MCF 10A (cell line): Measurements from ENCODE around the gene FANCC. TPM values are rescaled to one million over a fixed set of nuclear protein-coding genes. Genes with fewer than 3 reads are reported as not detected.

Source experiments
- BruUV-seq: library from RNA; stranded (reverse); fragments of 400-500 nt; replicated peaks from 2 replicates; lab custom pipeline; 2021; lab: Mats Ljungman, UMichigan
- CTCF ChIA-PET: fragments of 300-600 bp; sonication (Branson Sonifier 250); formaldehyde crosslinking; extraction: SDS; loops from one replicate; lab custom pipeline; 2021; ENCODE audit warnings: antibody characterized with exemption, inconsistent platforms; lab: Yijun Ruan, JAX
- POLR2A ChIA-PET: fragments of 300-600, 350-650 bp; sonication (Branson Sonifier 250); formaldehyde crosslinking; extraction: SDS; loops from one replicate; lab custom pipeline; 2020; ENCODE audit warnings: antibody characterized with exemption, inconsistent platforms; lab: Yijun Ruan, JAX
- DNase-seq: peaks from one replicate; pipeline ENCODE4 v3.0.0-alpha.2; 2018; ENCODE audit not compliant: unreplicated experiment
- H3K27ac Mint-ChIP-seq: one replicate; pipeline ENCODE4 v1.8.0; 2022; ENCODE audit warnings: mild to moderate bottlenecking, low read depth, mixed read lengths; ENCODE audit not compliant: unreplicated experiment
- H3K27me3 Mint-ChIP-seq: one replicate; pipeline ENCODE4 v1.8.0; 2022; ENCODE audit warnings: mixed read lengths; ENCODE audit not compliant: insufficient read depth, unreplicated experiment
- H3K36me3 Mint-ChIP-seq: one replicate; pipeline ENCODE4 v1.8.0; 2022; ENCODE audit warnings: mild to moderate bottlenecking, moderate library complexity, mixed read lengths; ENCODE audit not compliant: insufficient read depth, unreplicated experiment
- H3K4me1 Mint-ChIP-seq: one replicate; pipeline ENCODE4 v1.8.0; 2022; ENCODE audit warnings: mixed read lengths; ENCODE audit not compliant: insufficient read depth, unreplicated experiment
- H3K4me3 Mint-ChIP-seq: one replicate; pipeline ENCODE4 v1.8.0; 2022; ENCODE audit warnings: mild to moderate bottlenecking, moderate library complexity, mixed read lengths; ENCODE audit not compliant: unreplicated experiment
- H3K9me3 Mint-ChIP-seq: one replicate; pipeline ENCODE4 v1.8.0; 2022; ENCODE audit warnings: mixed read lengths; ENCODE audit not compliant: unreplicated experiment
- intact Hi-C: fragments of 100-400 bp; cut with micrococcal nuclease; formaldehyde crosslinking; loops from 2 replicates; pipeline ENCODE4 v1.14.1; 2022
- total RNA-seq: library from RNA; stranded (reverse); gene quantifications from 2 replicates; pipeline ENCODE4 v1.2.3, GENCODE V29; 2022
- TF ChIP-seq, protein P1 (sequence below): fragments of 200-600 bp; IDR thresholded peaks from one replicate; pipeline ENCODE4 v1.8.0; 2022; ENCODE audit warnings: antibody characterized with exemption, mild to moderate bottlenecking; ENCODE audit not compliant: unreplicated experiment

FANCC gene
- total RNA-seq, 1 experiment from 2014 or later = 12.1 TPM

DNA sequence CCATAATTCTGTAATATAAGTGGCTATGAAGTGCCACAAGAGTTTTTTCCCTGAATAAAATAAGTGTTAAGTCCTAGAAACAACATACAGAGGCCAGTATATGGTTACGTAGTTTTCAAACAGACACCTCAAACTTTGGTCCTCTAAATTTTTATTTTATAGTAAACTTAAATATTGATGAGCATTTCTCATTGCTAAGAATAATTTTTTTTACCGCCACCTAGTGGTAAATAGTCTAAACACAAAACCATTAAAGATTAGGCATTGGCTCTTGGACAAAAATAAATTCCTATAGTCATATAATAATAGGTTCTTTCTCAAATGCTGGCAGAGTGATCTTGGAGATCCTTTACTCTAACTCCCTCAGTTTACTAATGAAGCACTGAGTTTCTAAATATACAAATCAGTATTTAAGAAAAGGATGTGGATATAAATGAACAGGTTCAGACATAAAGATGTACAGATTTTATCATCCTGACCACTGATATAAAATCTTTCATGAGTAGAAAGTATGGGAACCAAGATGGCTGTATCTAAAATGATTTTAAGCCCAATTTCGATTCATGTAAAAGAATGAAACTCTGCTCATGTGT, 136.2 kb downstream of the FANCC start:
- TF ChIP-seq, protein P1, sequence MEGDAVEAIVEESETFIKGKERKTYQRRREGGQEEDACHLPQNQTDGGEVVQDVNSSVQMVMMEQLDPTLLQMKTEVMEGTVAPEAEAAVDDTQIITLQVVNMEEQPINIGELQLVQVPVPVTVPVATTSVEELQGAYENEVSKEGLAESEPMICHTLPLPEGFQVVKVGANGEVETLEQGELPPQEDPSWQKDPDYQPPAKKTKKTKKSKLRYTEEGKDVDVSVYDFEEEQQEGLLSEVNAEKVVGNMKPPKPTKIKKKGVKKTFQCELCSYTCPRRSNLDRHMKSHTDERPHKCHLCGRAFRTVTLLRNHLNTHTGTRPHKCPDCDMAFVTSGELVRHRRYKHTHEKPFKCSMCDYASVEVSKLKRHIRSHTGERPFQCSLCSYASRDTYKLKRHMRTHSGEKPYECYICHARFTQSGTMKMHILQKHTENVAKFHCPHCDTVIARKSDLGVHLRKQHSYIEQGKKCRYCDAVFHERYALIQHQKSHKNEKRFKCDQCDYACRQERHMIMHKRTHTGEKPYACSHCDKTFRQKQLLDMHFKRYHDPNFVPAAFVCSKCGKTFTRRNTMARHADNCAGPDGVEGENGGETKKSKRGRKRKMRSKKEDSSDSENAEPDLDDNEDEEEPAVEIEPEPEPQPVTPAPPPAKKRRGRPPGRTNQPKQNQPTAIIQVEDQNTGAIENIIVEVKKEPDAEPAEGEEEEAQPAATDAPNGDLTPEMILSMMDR = peak; percentile 32
- H3K36me3 Mint-ChIP-seq = no peaks in the 10 kb centered on the region
- peak; percentile 19 for DNase-seq
- ChIA-PET POLR2A (no interaction called here), CTCF (interaction anchor here (1.2 to 5.2 kb wide), 8 partner anchors 8 to 514 kb away, joined by 3 to 36 read pairs (median 8); no protein-coding TSS in a partner anchor)
- no peaks in the 10 kb centered on the region for H3K4me1 Mint-ChIP-seq
- H3K27ac Mint-ChIP-seq = peak overlapping the region; percentile 39
- no peak overlapping the region for H3K4me3 Mint-ChIP-seq
- H3K9me3 Mint-ChIP-seq = no peaks in the 10 kb centered on the region
- no TSS peak for BruUV-seq
- H3K27me3 Mint-ChIP-seq = no peaks in the 10 kb centered on the region
- intact Hi-C loops = no loop called here

DNA sequence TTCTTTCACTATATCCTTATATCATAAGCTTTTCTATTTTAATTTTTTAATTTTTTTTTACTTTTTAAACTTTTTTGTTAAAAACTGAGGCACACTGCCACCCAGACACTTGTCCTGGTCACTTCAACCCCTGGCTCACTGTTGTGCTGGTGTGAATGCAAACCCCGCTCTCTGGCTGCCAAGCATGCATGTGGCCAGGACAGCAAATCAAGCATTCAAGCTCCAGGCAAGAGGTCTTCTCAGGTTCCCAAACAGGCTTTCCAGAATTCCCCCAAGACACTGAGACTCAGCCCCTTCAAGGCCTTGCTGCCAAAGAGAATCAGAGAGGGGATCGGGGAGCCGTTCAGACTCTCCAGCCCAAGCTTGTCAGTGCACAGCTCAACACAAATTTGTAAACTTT, 139.9 kb downstream of the FANCC start:
- H3K27ac Mint-ChIP-seq = no peak overlapping the region
- H3K27me3 Mint-ChIP-seq = no peaks in the 10 kb centered on the region
- DNase-seq = no peak
- intact Hi-C loops = no loop called here
- H3K9me3 Mint-ChIP-seq = no peaks in the 10 kb centered on the region
- BruUV-seq = no TSS peak
- no peaks in the 10 kb centered on the region for H3K36me3 Mint-ChIP-seq
- H3K4me3 Mint-ChIP-seq = no peak overlapping the region
- no peaks in the 10 kb centered on the region for H3K4me1 Mint-ChIP-seq
- ChIA-PET CTCF (interaction anchor here (0.6 to 5.2 kb wide), 6 partner anchors 8 to 661 kb away, joined by 3 to 36 read pairs (median 4); no protein-coding TSS in a partner anchor), POLR2A (no interaction called here)
- TF ChIP-seq, protein P1 = no peak

DNA sequence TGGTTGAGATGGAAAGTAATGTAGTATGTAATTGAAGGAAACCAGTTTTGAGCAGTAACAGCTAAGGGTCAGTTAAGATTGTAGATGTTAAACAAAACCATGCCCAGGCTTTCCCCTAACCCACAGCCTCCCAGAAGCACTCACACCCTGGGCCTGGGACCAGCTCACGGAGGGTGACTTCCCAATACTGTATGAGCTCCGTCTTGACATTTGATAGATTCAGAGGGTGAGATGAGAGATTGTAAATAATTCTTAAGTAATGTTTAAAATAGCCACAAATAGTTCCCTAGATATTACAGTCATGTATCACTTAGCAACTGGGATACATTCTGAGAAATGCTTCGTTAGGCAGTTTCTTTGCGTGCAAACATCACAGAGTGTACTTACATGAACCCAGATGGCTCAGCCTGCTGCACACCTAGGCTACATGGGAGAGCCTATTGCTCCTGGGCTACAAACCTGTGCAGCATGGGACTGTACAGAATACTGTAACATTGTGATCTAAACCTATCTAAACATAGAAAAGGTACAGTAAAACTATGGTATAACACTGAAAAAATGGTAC, 140.7 kb downstream of the FANCC start:
- TF ChIP-seq, protein P1 = no peak
- CTCF ChIA-PET = interaction anchor here (0.5 to 5.2 kb wide), 3 partner anchors 9 to 661 kb away, joined by 3 to 36 read pairs (median 3); no protein-coding TSS in a partner anchor
- no TSS peak for BruUV-seq
- POLR2A ChIA-PET = no interaction called here
- H3K9me3 Mint-ChIP-seq = no peaks in the 10 kb centered on the region
- no peak overlapping the region for H3K27ac Mint-ChIP-seq
- H3K27me3 Mint-ChIP-seq = no peaks in the 10 kb centered on the region
- DNase-seq = no peak
- H3K4me1 Mint-ChIP-seq = no peaks in the 10 kb centered on the region
- intact Hi-C loops = no loop called here
- no peaks in the 10 kb centered on the region for H3K36me3 Mint-ChIP-seq
- no peak overlapping the region for H3K4me3 Mint-ChIP-seq

DNA sequence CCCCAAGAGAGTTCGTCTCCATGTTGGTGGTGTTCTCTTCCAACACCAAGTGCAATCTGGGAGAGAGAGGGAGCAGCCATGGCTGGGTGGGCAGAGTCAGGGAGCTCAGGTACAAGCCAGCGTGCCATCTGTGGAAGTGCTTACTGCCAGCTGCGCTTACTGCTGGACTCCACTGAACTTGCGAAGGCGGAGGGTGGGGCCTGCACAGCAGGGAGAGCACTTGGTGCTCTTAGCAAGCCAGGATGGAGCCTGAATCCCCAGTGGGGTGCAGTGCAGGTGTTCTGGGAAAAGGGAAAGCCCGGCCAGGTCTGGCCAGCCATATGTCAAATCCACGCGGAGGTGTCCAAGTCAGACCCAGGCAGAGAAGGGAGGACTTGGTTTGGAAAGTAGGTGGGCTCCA, 142.0 kb downstream of the FANCC start:
- no peak overlapping the region for H3K27ac Mint-ChIP-seq
- TF ChIP-seq, protein P1 = no peak
- no peak for DNase-seq
- no peak overlapping the region for H3K4me3 Mint-ChIP-seq
- H3K27me3 Mint-ChIP-seq = no peaks in the 10 kb centered on the region
- ChIA-PET POLR2A (no interaction called here), CTCF (no interaction called here)
- no peaks in the 10 kb centered on the region for H3K36me3 Mint-ChIP-seq
- no peaks in the 10 kb centered on the region for H3K9me3 Mint-ChIP-seq
- peaks cover 6% of the 10 kb centered on the region for H3K4me1 Mint-ChIP-seq
- BruUV-seq = no TSS peak
- intact Hi-C loops = no loop called here
